HepG2 (cell line): Measurements from ENCODE around the gene RPUSD4. TPM values are rescaled to one million over a fixed set of nuclear protein-coding genes. Genes with fewer than 3 reads are reported as not detected.

ENCODE experiments used
- ARID5B ChIP-seq: IDR thresholded peaks from 2 replicates; pipeline ENCODE4 v1.4.0; 2020; ENCODE audit warnings: mild to moderate bottlenecking, missing genetic modification reagents
- HMGXB3 ChIP-seq: sonication (generic); formaldehyde crosslinking; IDR thresholded peaks from 2 replicates; pipeline ENCODE4 v1.4.0; 2020; ENCODE audit warnings: missing genetic modification reagents, borderline replicate concordance
- HNF4G ChIP-seq, 2 experiments: sonication (generic) in 1 of 2; formaldehyde crosslinking in 1 of 2; IDR thresholded peaks; 2 replicates each; pipeline versions ENCODE4 v1.4.0 to v1.6.1; 2011 to 2020; ENCODE audit warnings: borderline replicate concordance in 2 of 2, low read depth in 2 of 2, mild to moderate bottlenecking in 2 of 2, low read length in 1 of 2, missing genetic modification reagents in 1 of 2, moderate library complexity in 1 of 2
- MIER2 ChIP-seq: IDR thresholded peaks from 2 replicates; pipeline ENCODE4 v1.6.1; 2016; ENCODE audit warnings: missing biosample characterization, missing genetic modification reagents
- NCOA1 ChIP-seq: sonication (generic); formaldehyde crosslinking; IDR thresholded peaks from 2 replicates; pipeline ENCODE4 v1.9.0; 2021; ENCODE audit warnings: missing genetic modification reagents
- PHF21A ChIP-seq: sonication (generic); formaldehyde crosslinking; IDR thresholded peaks from 2 replicates; pipeline ENCODE4 v1.5.0; 2020; ENCODE audit warnings: mild to moderate bottlenecking, missing genetic modification reagents
- PRDM15 ChIP-seq: sonication (generic); formaldehyde crosslinking; IDR thresholded peaks from 2 replicates; pipeline ENCODE4 v1.4.0; 2020; ENCODE audit warnings: missing genetic modification reagents
- SALL2 ChIP-seq: sonication (generic); formaldehyde crosslinking; IDR thresholded peaks from 2 replicates; pipeline ENCODE4 v1.8.1; 2023; ENCODE audit warnings: mild to moderate bottlenecking, missing genetic modification reagents, inconsistent platforms
- ZBTB7A ChIP-seq: sonication (generic); formaldehyde crosslinking; IDR thresholded peaks from 2 replicates; pipeline ENCODE4 v1.8.0; 2022; ENCODE audit warnings: mild to moderate bottlenecking, missing genetic modification reagents
- ZNF280D ChIP-seq: sonication (generic); formaldehyde crosslinking; IDR thresholded peaks from 2 replicates; pipeline ENCODE4 v1.5.1; 2020; ENCODE audit warnings: mild to moderate bottlenecking, missing genetic modification reagents
- ZNF768 ChIP-seq: sonication (generic); formaldehyde crosslinking; IDR thresholded peaks from 2 replicates; pipeline ENCODE4 v1.4.0; 2020; ENCODE audit warnings: missing genetic modification reagents
- polyA plus RNA-seq, 8 experiments: library from polyadenylated mRNA; depleted of rRNA in 3 of 8; stranded (reverse) in 7 of 8; unstranded in 1 of 8; fragments of >200 nt; fragmentation: Illumina TruSeq in 4 of 8; extraction: Trizol in 4 of 8; gene quantifications; 2 replicates each; pipeline versions ENCODE4 v1.2.1 to v1.2.3, GENCODE V29; 2011 to 2016; ENCODE audit warnings: low read depth in 4 of 8, missing spikeins in 1 of 8, mixed read lengths in 1 of 8; ENCODE audit not compliant: insufficient read depth in 1 of 8
- total RNA-seq, 5 experiments: library from RNA; depleted of rRNA; stranded (reverse); fragments of >200 nt; fragmentation: Illumina TruSeq; extraction: Trizol; gene quantifications; 2 replicates each; pipeline ENCODE4 v1.2.3, GENCODE V29; 2016; ENCODE audit warnings: low read depth in 1 of 5

RPUSD4 gene
- total and polyA plus RNA-seq, 2 of the 13 experiments (the other 11 are each of a cell fraction or from before 2014, with no cell fraction given) = 45.0 to 52.9 TPM

GRCh38 chr11:126185259-126186024 is 26.0 kb downstream of the RPUSD4 start (continued):
- TF ChIP-seq HMGXB3 (CRISPR knock-in tag) (no peak), ZNF280D (CRISPR knock-in tag) (no peak), ARID5B (CRISPR knock-in tag) (no peak), ZNF768 (peak; percentile 67), MIER2 (no peak), ZBTB7A (CRISPR knock-in tag) (peak; percentile 64; the same call in 1 of the 2 replicates), PRDM15 (no peak), NCOA1 (0 out of 2 replicates have a peak, but pooled peaks have one; percentile 53), PHF21A (peak; percentile 73), SALL2 (CRISPR knock-in tag) (no peak), HNF4G (IDR thresholded peaks at IDR 0.05; ENCODE audit: borderline replicate concordance, low read depth, low read length) (peak; percentile 62; the same call in 1 of the 2 replicates), HNF4G (CRISPR knock-in tag; IDR thresholded peaks at IDR 0.05; ENCODE audit: borderline replicate concordance, low read depth) (0 out of 2 replicates have a peak, but pooled peaks have one; percentile 39)
